Naive thymus-derived CD4-positive, alpha-beta T cell (primary cell): ENCODE data around the gene ACYP2. TPM values are rescaled to one million over a fixed set of nuclear protein-coding genes. Genes with fewer than 3 reads are reported as not detected.

Experiments used
- ATAC-seq: fragments of 150-1000 bp; cut with Tn5 transposase; 2 replicates; pipeline ENCODE4 v1.10.0; 2021; ENCODE audit warnings: mild to moderate bottlenecking, moderate library complexity
- CTCF ChIA-PET: fragments of 350-600 bp; sonication (Branson Sonifier 250); formaldehyde crosslinking; loops from one replicate; lab custom pipeline; 2021; ENCODE audit warnings: antibody characterized with exemption; lab: Charles Lee
- POLR2A ChIA-PET: fragments of 350-600 bp; sonication (Branson Sonifier 250); formaldehyde crosslinking; loops from one replicate; lab custom pipeline; 2021; ENCODE audit warnings: antibody characterized with exemption, inconsistent platforms; lab: Charles Lee
- DNase-seq, 9 donors: peaks; one replicate each; pipeline versions ENCODE4 v3.0.0 to v3.0.0-alpha.2; 2020 to 2022; ENCODE audit warnings: mixed read lengths in 1 of 9
- H3K27ac ChIP-seq: one replicate; pipeline ENCODE4 v1.7.0; 2013; ENCODE audit warnings: mild to moderate bottlenecking, low read depth, low read length, moderate library complexity
- H3K27me3 ChIP-seq, 2 donors: one replicate each; pipeline ENCODE4 v1.7.0; 2013; ENCODE audit warnings: low read length in 2 of 2, mild to moderate bottlenecking in 2 of 2, moderate library complexity in 2 of 2; ENCODE audit not compliant: control insufficient read depth in 2 of 2, insufficient read depth in 2 of 2
- H3K36me3 ChIP-seq, 3 experiments: 1 replicate in 2 of 3; 2 replicates in 1 of 3; pipeline ENCODE4 v1.7.0; 2013; ENCODE audit warnings: low read length in 3 of 3, mild to moderate bottlenecking in 3 of 3, moderate library complexity in 1 of 3; ENCODE audit not compliant: insufficient read depth in 3 of 3, control insufficient read depth in 2 of 3
- H3K4me1 ChIP-seq, 2 donors: one replicate each; pipeline ENCODE4 v1.7.0; 2013; ENCODE audit warnings: low read length in 2 of 2, mild to moderate bottlenecking in 2 of 2, moderate library complexity in 1 of 2; ENCODE audit not compliant: control insufficient read depth in 2 of 2, insufficient read depth in 2 of 2
- H3K4me3 ChIP-seq: 2 replicates; pipeline ENCODE4 v1.7.0; 2013; ENCODE audit warnings: mild to moderate bottlenecking, low read length
- H3K9me3 ChIP-seq, 3 experiments: 1 replicate in 2 of 3; 2 replicates in 1 of 3; pipeline ENCODE4 v1.7.0; 2013; ENCODE audit warnings: low read length in 3 of 3; ENCODE audit not compliant: control insufficient read depth in 2 of 3
- H3K27ac Mint-ChIP-seq, 9 donors: one replicate each; pipeline ENCODE4 v1.8.0; 2020 to 2022; ENCODE audit warnings: mixed read lengths in 9 of 9, mild to moderate bottlenecking in 8 of 9, moderate library complexity in 5 of 9, inconsistent platforms in 2 of 9
- H3K27me3 Mint-ChIP-seq, 5 donors: one replicate each; pipeline ENCODE4 v1.8.0; 2021 to 2022; ENCODE audit warnings: mixed read lengths in 5 of 5, mild to moderate bottlenecking in 1 of 5
- H3K36me3 Mint-ChIP-seq, 5 donors: one replicate each; pipeline ENCODE4 v1.8.0; 2020 to 2022; ENCODE audit warnings: mixed read lengths in 5 of 5, mild to moderate bottlenecking in 3 of 5, inconsistent platforms in 1 of 5
- H3K4me1 Mint-ChIP-seq, 7 donors: one replicate each; pipeline ENCODE4 v1.8.0; 2020 to 2022; ENCODE audit warnings: mixed read lengths in 7 of 7, mild to moderate bottlenecking in 3 of 7, inconsistent platforms in 1 of 7
- H3K4me3 Mint-ChIP-seq, 10 donors: one replicate each; pipeline ENCODE4 v1.8.0; 2020 to 2022; ENCODE audit warnings: mild to moderate bottlenecking in 10 of 10, mixed read lengths in 10 of 10, moderate library complexity in 6 of 10, inconsistent platforms in 2 of 10
- H3K9me3 Mint-ChIP-seq, 11 donors: one replicate each; pipeline ENCODE4 v1.8.0; 2020 to 2022; ENCODE audit warnings: mixed read lengths in 11 of 11, mild to moderate bottlenecking in 4 of 11, inconsistent platforms in 1 of 11, moderate library complexity in 1 of 11
- intact Hi-C, 2 donors: fragments of 100-400 bp; cut with micrococcal nuclease; formaldehyde crosslinking; loops; one replicate each; pipeline ENCODE4 v1.15.1; 2023
- polyA plus RNA-seq, 2 donors: library from polyadenylated mRNA; unstranded; fragments of 300-500 nt; fragmentation: Illumina TruSeq; gene quantifications; one replicate each; pipeline ENCODE4 v1.2.3, GENCODE V29; 2021
- total RNA-seq, 6 experiments: library from RNA in 5 of 6; stranded (reverse) in 5 of 6; gene quantifications; 1 replicate in 5 of 6; 2 replicates in 1 of 6; pipeline ENCODE4 v1.2.3 and lab custom pipeline; 2021 to 2026

The ACYP2 gene
- total and polyA plus RNA-seq, 7 experiments from 2014 or later: 11.2 to 23.0 (median 15.6) TPM

- Mint-ChIP-seq H3K27ac (no peak overlapping the region), H3K9me3 (peaks cover 0 to 20% (median 7%) of the 10 kb centered on the region in 11 donors), H3K27me3 (no peaks in the 10 kb centered on the region), H3K4me3 (no peak overlapping the region), H3K36me3 (peaks cover 0 to 51% (median 33%) of the 10 kb centered on the region in 5 donors), H3K4me1 (no peaks in the 10 kb centered on the region)
- DNase-seq (no peak), ATAC-seq (no peak)
- H3K9me3 ChIP-seq: no peaks in the 10 kb centered on the region
- H3K27ac ChIP-seq: no peak overlapping the region
- ChIA-PET POLR2A (no interaction called here), CTCF (no interaction called here)
- intact Hi-C loops: no loop called here
- H3K4me3 ChIP-seq: no peak overlapping the region
- H3K27me3 ChIP-seq: no peaks in the 10 kb centered on the region
- H3K36me3 ChIP-seq: no peaks in the 10 kb centered on the region
- no peaks in the 10 kb centered on the region for H3K4me1 ChIP-seq
These were observed 118.6 kb downstream of the ACYP2 start for GRCh38 chr2:54233832-54234649.

GRCh38 chr2:54237428-54237827 is 122.0 kb downstream of the ACYP2 start:
- no peaks in the 10 kb centered on the region for H3K27me3 ChIP-seq
- intact Hi-C loops: no loop called here
- ChIA-PET CTCF (no interaction called here), POLR2A (no interaction called here)
- ATAC-seq (no peak), DNase-seq (no peak)
- Mint-ChIP-seq H3K27ac (no peak overlapping the region), H3K9me3 (peaks cover 0 to 14% (median 6%) of the 10 kb centered on the region in 11 donors), H3K4me3 (no peak overlapping the region), H3K4me1 (no peaks in the 10 kb centered on the region), H3K27me3 (no peaks in the 10 kb centered on the region), H3K36me3 (peaks cover 0 to 51% (median 24%) of the 10 kb centered on the region in 5 donors)
- no peaks in the 10 kb centered on the region for H3K9me3 ChIP-seq
- H3K36me3 ChIP-seq: no peaks in the 10 kb centered on the region
- no peak overlapping the region for H3K27ac ChIP-seq
- H3K4me1 ChIP-seq: no peaks in the 10 kb centered on the region
- no peak overlapping the region for H3K4me3 ChIP-seq

DNA sequence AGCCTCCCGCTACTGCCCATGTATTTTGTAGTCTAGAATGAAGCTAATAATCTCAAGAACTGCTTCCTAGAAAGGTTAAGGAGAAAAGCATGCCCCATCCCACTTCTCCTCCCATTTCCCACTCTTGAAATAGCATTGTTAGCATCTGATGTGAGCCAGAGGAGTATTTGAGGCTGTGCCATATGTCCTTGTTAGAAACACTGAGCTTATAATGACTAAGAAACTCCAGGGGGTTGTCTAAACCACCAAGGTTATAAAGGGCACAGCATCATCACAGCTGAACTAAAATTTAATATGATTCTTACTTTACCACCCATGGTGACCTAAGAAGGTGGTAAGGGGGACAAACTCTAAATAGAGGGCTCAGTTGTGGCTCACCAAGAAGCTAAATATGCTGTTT is 124.0 kb downstream of the ACYP2 start:
- Histone ChIP-seq H3K27ac (no peak overlapping the region), H3K27me3 (no peaks in the 10 kb centered on the region), H3K36me3 (no peaks in the 10 kb centered on the region), H3K9me3 (no peaks in the 10 kb centered on the region), H3K4me3 (no peak overlapping the region), H3K4me1 (no peaks in the 10 kb centered on the region)
- Mint-ChIP-seq H3K9me3 (peaks cover 0 to 13% (median 5%) of the 10 kb centered on the region in 11 donors), H3K4me1 (no peaks in the 10 kb centered on the region), H3K27me3 (no peaks in the 10 kb centered on the region), H3K27ac (no peak overlapping the region), H3K36me3 (peaks cover 0 to 41% (median 22%) of the 10 kb centered on the region in 5 donors), H3K4me3 (no peak overlapping the region)
- POLR2A ChIA-PET: no interaction called here
- CTCF ChIA-PET: no interaction called here
- no peak for ATAC-seq
- intact Hi-C loops: no loop called here
- DNase-seq: no peak

GRCh38 chr2:54240515-54241469 is 125.4 kb downstream of the ACYP2 start:
- no peak overlapping the region for H3K27ac Mint-ChIP-seq
- Histone ChIP-seq H3K4me1 (no peaks in the 10 kb centered on the region), H3K27ac (no peak overlapping the region), H3K36me3 (no peaks in the 10 kb centered on the region), H3K9me3 (no peaks in the 10 kb centered on the region), H3K4me3 (no peak overlapping the region), H3K27me3 (no peaks in the 10 kb centered on the region)
- DNase-seq (no peak), ATAC-seq (no peak)
- CTCF ChIA-PET: interaction anchor here (0.6 kb wide), 1 partner anchor 32 kb away, joined by 3 read pairs; no protein-coding TSS in a partner anchor
- no peaks in the 10 kb centered on the region for H3K27me3 Mint-ChIP-seq
- H3K4me3 Mint-ChIP-seq: no peak overlapping the region
- H3K4me1 Mint-ChIP-seq: no peaks in the 10 kb centered on the region
- H3K36me3 Mint-ChIP-seq: peaks cover 0 to 47% (median 26%) of the 10 kb centered on the region in 5 donors
- POLR2A ChIA-PET: no interaction called here
- intact Hi-C loops: no loop called here
- peaks cover 0 to 22% (median 5%) of the 10 kb centered on the region in 11 donors for H3K9me3 Mint-ChIP-seq

DNA sequence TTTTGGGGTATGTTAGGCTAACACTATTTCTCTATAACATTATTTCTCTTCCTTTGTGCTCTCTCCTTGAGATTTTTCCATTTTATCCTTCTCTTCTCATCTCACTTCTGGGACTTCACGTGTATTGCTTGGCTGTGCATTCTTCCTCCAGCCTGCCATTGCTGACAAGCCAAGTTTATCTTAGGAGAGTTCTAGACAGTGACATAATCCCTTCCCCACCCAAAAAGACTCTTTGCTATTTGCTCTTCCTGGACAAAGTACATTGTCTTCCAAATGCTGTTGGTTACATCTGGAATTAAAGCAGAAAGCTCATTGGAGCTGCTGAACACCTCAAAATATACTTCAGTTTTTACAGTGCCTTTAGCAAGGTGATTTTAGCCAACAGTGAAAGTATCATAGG is 131.7 kb downstream of the ACYP2 start:
- no peak overlapping the region for H3K27ac Mint-ChIP-seq
- POLR2A ChIA-PET: no interaction called here

DNA sequence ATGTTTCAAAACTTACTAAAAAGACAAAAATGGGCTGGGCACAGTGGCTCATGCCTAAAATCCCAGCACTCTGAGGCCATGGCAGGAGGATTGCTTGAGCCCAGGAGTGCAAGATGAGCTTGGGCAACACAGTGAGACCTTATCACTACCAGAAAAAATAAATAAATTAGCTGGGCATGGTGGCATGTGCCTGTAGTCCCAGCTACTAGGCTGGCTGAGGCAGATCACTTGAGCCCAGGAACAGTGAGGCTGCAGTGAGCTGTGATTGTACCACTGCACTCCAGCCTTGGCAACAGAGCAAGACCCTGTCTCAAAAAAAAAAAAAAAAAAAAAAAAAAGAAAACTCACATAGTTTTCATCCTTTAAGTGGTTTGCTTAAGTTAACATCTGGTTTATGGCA is 134.2 kb downstream of the ACYP2 start:
- no peak overlapping the region for H3K27ac Mint-ChIP-seq
- POLR2A ChIA-PET: no interaction called here
- no peak overlapping the region for H3K4me3 Mint-ChIP-seq
- no peaks in the 10 kb centered on the region for H3K36me3 ChIP-seq
- no peak for ATAC-seq
- H3K36me3 Mint-ChIP-seq: peaks cover 0 to 55% (median 49%) of the 10 kb centered on the region in 5 donors
- no peak overlapping the region for H3K4me3 ChIP-seq
- no peak overlapping the region for H3K27ac ChIP-seq
- H3K4me1 Mint-ChIP-seq: peaks cover 0 to 5% (median 0%) of the 10 kb centered on the region in 7 donors
- CTCF ChIA-PET: no interaction called here
- no peaks in the 10 kb centered on the region for H3K4me1 ChIP-seq
- H3K9me3 ChIP-seq: no peaks in the 10 kb centered on the region
- no peaks in the 10 kb centered on the region for H3K27me3 ChIP-seq
- peaks cover 0 to 15% (median 0%) of the 10 kb centered on the region in 11 donors for H3K9me3 Mint-ChIP-seq
- H3K27me3 Mint-ChIP-seq: no peaks in the 10 kb centered on the region
- intact Hi-C loops: no loop called here
- DNase-seq: no peak

More for the DNA sequence above, 131.7 kb downstream of the ACYP2 start:
- DNase-seq (no peak), ATAC-seq (no peak)
- Mint-ChIP-seq H3K27me3 (no peaks in the 10 kb centered on the region), H3K36me3 (peaks cover 0 to 34% (median 26%) of the 10 kb centered on the region in 5 donors), H3K4me3 (no peak overlapping the region), H3K4me1 (peaks cover 0 to 5% (median 0%) of the 10 kb centered on the region in 7 donors), H3K9me3 (peaks cover 0 to 16% (median 0%) of the 10 kb centered on the region in 11 donors)
- H3K4me3 ChIP-seq: no peak overlapping the region
- H3K36me3 ChIP-seq: no peaks in the 10 kb centered on the region
- intact Hi-C loops: no loop called here
- H3K4me1 ChIP-seq: no peaks in the 10 kb centered on the region
- no peaks in the 10 kb centered on the region for H3K27me3 ChIP-seq
- H3K9me3 ChIP-seq: no peaks in the 10 kb centered on the region
- CTCF ChIA-PET: no interaction called here
- H3K27ac ChIP-seq: no peak overlapping the region
